ENCODE measurements around the gene ZMAT2.
"Not testable (repeated sequence)": the region's sequence is repeated elsewhere in the genome, so short reads cannot be mapped to it uniquely, and the experiment has no call there.

DNA sequence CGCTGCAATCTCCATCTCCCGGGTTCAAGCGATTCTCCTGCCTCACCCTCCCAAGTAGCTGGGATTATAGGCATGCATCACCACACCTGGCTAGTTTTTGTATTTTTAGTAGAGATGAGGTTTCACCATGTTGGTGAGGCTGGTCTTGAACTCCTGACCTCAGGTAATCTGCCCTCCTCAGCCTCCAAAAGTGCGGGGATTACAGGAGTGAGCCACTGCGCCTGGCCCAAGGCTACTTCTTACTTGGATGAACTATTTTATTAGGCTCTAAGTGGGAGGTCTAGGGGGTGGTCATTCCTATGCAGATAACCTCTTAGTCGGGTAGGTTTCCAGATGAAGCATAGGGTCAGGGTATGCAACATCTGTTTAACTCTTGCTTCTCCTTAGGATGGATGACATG is 39.9 kb upstream of the ZMAT2 start:
- TF ChIP-seq, protein P1, sequence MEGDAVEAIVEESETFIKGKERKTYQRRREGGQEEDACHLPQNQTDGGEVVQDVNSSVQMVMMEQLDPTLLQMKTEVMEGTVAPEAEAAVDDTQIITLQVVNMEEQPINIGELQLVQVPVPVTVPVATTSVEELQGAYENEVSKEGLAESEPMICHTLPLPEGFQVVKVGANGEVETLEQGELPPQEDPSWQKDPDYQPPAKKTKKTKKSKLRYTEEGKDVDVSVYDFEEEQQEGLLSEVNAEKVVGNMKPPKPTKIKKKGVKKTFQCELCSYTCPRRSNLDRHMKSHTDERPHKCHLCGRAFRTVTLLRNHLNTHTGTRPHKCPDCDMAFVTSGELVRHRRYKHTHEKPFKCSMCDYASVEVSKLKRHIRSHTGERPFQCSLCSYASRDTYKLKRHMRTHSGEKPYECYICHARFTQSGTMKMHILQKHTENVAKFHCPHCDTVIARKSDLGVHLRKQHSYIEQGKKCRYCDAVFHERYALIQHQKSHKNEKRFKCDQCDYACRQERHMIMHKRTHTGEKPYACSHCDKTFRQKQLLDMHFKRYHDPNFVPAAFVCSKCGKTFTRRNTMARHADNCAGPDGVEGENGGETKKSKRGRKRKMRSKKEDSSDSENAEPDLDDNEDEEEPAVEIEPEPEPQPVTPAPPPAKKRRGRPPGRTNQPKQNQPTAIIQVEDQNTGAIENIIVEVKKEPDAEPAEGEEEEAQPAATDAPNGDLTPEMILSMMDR (IDR thresholded peaks at IDR 0.05) = not testable (repeated sequence)
- not testable (repeated sequence) for TF ChIP-seq POLR2A (IDR thresholded peaks at IDR 0.05)

Data from adrenal gland (tissue), 5 donors.